AG04450 (cell line): ENCODE data around the gene ZBTB43. TPM values are rescaled to one million over a fixed set of nuclear protein-coding genes. Genes with fewer than 3 reads are reported as not detected.

Source experiments
- CTCF ChIA-PET: fragments of 300-600, 350-600 bp; formaldehyde crosslinking; extraction: SDS; loops from one replicate; lab custom pipeline; 2022; ENCODE audit warnings: antibody characterized with exemption, inconsistent platforms; lab: Charles Lee
- POLR2A ChIA-PET: fragments of 350-600 bp; formaldehyde crosslinking; extraction: SDS; loops from one replicate; lab custom pipeline; 2021; ENCODE audit warnings: antibody characterized with exemption, inconsistent platforms; lab: Yijun Ruan, JAX
- DNase-seq: peaks from one replicate; pipeline ENCODE4 v3.0.0-alpha.2; 2011; ENCODE audit warnings: low read depth, low spot score
- H3K27ac ChIP-seq: one replicate; pipeline ENCODE4 v1.5.1; 2012; ENCODE audit warnings: low read depth, low read length, control low read depth
- H3K27me3 ChIP-seq: one replicate; pipeline ENCODE4 v1.6.0; 2012; ENCODE audit warnings: low read length; ENCODE audit not compliant: control insufficient read depth, insufficient read depth
- H3K4me3 ChIP-seq: 2 replicates; pipeline ENCODE4 v1.5.1; 2011; ENCODE audit warnings: mild to moderate bottlenecking, low read depth, low read length, control low read depth
- H3K9me3 ChIP-seq: 2 replicates; pipeline ENCODE4 v1.5.1; 2012; ENCODE audit warnings: low read length; ENCODE audit not compliant: control insufficient read depth, insufficient read depth
- polyA plus RNA-seq: library from polyadenylated mRNA; depleted of rRNA; stranded (reverse); fragments of >200 nt; gene quantifications from 2 replicates; pipeline ENCODE4 v1.2.3, GENCODE V29; 2011; rRNA removed
- TF ChIP-seq, protein P1 (sequence below): IDR thresholded peaks from 2 replicates; pipeline ENCODE4 v1.5.1; 2011; ENCODE audit warnings: low read depth, low read length, control low read depth, inconsistent platforms

The ZBTB43 gene
- polyA plus RNA-seq, 1 experiment, result 11.7 TPM

DNA sequence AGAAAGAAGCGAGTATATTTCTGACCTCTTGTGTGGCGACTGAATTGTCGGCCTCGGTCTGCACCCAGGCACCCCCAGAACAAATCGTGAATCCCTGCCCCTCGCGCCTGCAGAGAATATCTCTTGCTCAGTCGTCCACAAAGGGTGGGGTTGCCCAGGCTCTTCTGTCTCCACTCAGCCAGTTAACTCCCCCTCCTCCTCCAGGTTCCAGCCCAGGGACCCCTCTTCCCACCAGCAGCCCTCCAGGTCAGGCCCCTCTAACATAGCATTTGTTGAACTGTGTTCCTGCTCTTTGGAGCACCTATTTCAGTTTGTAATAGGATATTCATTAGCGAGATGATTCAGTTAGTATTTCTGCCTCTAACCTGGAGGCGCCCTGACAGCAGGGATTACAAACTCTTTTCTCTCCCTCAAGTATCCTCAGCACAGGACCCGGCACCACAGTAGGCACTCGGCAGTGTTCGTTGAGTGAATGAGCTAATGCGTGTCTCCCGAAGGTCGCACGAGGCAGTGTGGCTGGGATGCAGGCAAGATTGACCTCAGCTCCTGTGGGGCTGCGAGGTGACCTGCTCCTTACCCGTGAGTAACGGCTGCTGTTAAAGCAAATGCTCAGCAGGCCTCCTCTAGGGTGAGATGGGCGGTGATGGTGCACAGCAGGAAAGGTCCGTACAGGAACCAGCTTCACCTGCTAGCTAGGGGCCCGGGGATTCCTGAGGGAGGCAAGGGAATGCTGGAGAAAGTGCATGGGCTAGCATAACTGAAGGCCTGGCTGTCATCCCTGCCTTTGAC, 81.4 kb downstream of the ZBTB43 start:
- DNase-seq, result no peak
- H3K27me3 ChIP-seq, result no peaks in the 10 kb centered on the region
- H3K4me3 ChIP-seq, result no peak overlapping the region
- H3K27ac ChIP-seq, result no peak overlapping the region
- ChIA-PET CTCF (no interaction called here), POLR2A (no interaction called here)
- no peaks in the 10 kb centered on the region for H3K9me3 ChIP-seq
- TF ChIP-seq, protein P1, sequence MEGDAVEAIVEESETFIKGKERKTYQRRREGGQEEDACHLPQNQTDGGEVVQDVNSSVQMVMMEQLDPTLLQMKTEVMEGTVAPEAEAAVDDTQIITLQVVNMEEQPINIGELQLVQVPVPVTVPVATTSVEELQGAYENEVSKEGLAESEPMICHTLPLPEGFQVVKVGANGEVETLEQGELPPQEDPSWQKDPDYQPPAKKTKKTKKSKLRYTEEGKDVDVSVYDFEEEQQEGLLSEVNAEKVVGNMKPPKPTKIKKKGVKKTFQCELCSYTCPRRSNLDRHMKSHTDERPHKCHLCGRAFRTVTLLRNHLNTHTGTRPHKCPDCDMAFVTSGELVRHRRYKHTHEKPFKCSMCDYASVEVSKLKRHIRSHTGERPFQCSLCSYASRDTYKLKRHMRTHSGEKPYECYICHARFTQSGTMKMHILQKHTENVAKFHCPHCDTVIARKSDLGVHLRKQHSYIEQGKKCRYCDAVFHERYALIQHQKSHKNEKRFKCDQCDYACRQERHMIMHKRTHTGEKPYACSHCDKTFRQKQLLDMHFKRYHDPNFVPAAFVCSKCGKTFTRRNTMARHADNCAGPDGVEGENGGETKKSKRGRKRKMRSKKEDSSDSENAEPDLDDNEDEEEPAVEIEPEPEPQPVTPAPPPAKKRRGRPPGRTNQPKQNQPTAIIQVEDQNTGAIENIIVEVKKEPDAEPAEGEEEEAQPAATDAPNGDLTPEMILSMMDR, result no peak

DNA sequence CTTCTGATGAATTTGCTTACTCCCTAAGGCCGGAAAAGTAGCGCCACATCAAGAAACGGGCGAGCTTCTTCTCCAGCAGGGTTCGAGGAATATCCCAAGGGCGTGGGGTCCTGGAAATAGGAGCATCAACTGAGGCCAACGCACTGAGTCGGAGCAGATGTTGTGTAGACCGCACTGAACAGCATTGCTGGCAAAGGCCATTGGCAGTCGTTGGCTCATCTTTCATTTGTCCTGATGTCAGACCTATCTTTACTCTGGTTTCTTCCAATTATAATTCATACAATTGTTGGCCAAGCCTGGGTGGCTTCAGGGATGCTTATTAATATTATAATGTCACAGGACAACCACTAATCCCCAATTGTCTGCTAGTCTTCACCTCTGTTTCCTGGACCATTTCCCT, 82.1 kb downstream of the ZBTB43 start:
- ChIA-PET POLR2A (no interaction called here), CTCF (no interaction called here)
- H3K27me3 ChIP-seq, result no peaks in the 10 kb centered on the region

More for the DNA sequence above, 82.1 kb downstream of the ZBTB43 start:
- H3K9me3 ChIP-seq, result no peaks in the 10 kb centered on the region
- no peak overlapping the region for H3K27ac ChIP-seq
- TF ChIP-seq, protein P1, result no peak
- no peak overlapping the region for H3K4me3 ChIP-seq
- DNase-seq, result no peak

Other genes starting within 250 kb of the ZBTB43 start
- not detected in 2 replicates for gene LMX1B, start 191.1 kb upstream of the ZBTB43 start, polyA plus RNA-seq
- gene ZBTB34, start 55.6 kb downstream of the ZBTB43 start, polyA plus RNA-seq, result 8.0 and 9.4 TPM in 2 replicates
- gene RALGPS1, start 109.7 kb downstream of the ZBTB43 start, polyA plus RNA-seq, result 4.4 and 4.6 TPM in 2 replicates